Measurements from ENCODE around the gene ANG.
"Not testable (repeated sequence)": the region's sequence is repeated elsewhere in the genome, so short reads cannot be mapped to it uniquely, and the experiment has no call there.

- TF ChIP-seq CTCF (IDR thresholded peaks at IDR 0.05 in 2 of 3, conservative IDR thresholded peaks at IDR 0.05 in 1 of 3; ENCODE audit: borderline replicate concordance in 1 of 3, insufficient read depth in 1 of 3, low read depth in 2 of 3, low read length in 2 of 3); EZH2 (IDR thresholded peaks at IDR 0.05); ZNF274 (IDR thresholded peaks at IDR 0.05; ENCODE audit: low read depth, low read length); POLR2AphosphoS5 (IDR thresholded peaks at IDR 0.05; ENCODE audit: low read depth, low read length); EGR1 (IDR thresholded peaks at IDR 0.05; ENCODE audit: low read depth); RAD21 (IDR thresholded peaks at IDR 0.05; ENCODE audit: low read depth); POLR2A (IDR thresholded peaks at IDR 0.05; ENCODE audit: borderline replicate concordance, extremely low read depth, insufficient read depth, insufficient read length); EZH2phosphoT487 (IDR thresholded peaks at IDR 0.05; ENCODE audit: borderline replicate concordance): not testable (repeated sequence)
Observed at GRCh38 chr14:20642755-20643154, 45.8 kb upstream of the ANG start.
